Measurements from ENCODE around the gene SYTL2.
"Not testable (repeated sequence)": the region's sequence is repeated elsewhere in the genome, so short reads cannot be mapped to it uniquely, and the experiment has no call there.

Gene SYTL2

GRCh38 chr11:85798361-85798760 lies 12.6 kb downstream of the SYTL2 start:
- no peak for DNase-seq (ENCODE audit: low spot score)
- FAIRE-seq: no peak

GRCh38 chr11:85795712-85796487 lies 15.0 kb downstream of the SYTL2 start:
- DNase-seq (ENCODE audit: low spot score): no peak
- no peak for FAIRE-seq

- FAIRE-seq: no peak
- DNase-seq (ENCODE audit: low spot score): no peak
Observed at GRCh38 chr11:85791409-85791990, 19.4 kb downstream of the SYTL2 start.

GRCh38 chr11:85787809-85788760 lies 22.9 kb downstream of the SYTL2 start:
- DNase-seq (ENCODE audit: low spot score) (peak; percentile 24), FAIRE-seq (no peak)

- FAIRE-seq: no peak
- no peak for DNase-seq (ENCODE audit: low spot score)
Observed at GRCh38 chr11:85787168-85787567, 23.8 kb downstream of the SYTL2 start.

GRCh38 chr11:85784480-85785265 lies 26.3 kb downstream of the SYTL2 start:
- DNase-seq (ENCODE audit: low spot score): no peak

GRCh38 chr11:85783758-85784157 lies 27.2 kb downstream of the SYTL2 start:
- DNase-seq (ENCODE audit: low spot score) (no peak), FAIRE-seq (no peak)

More at GRCh38 chr11:85784480-85785265, 26.3 kb downstream of the SYTL2 start:
- FAIRE-seq: no peak

GRCh38 chr11:85780780-85781517 lies 30.0 kb downstream of the SYTL2 start:
- not testable (repeated sequence) for DNase-seq (ENCODE audit: low spot score); FAIRE-seq

- DNase-seq (ENCODE audit: low spot score): no peak
- FAIRE-seq: no peak
Observed at GRCh38 chr11:85779956-85780640, 30.8 kb downstream of the SYTL2 start.

GRCh38 chr11:85777603-85777972 lies 33.4 kb downstream of the SYTL2 start:
- FAIRE-seq; DNase-seq (ENCODE audit: low spot score): not testable (repeated sequence)

- DNase-seq (ENCODE audit: low spot score) (no peak), FAIRE-seq (no peak)
Observed at GRCh38 chr11:85776951-85777602, 33.9 kb downstream of the SYTL2 start.

GRCh38 chr11:85774256-85775101 lies 36.5 kb downstream of the SYTL2 start:
- no peak for FAIRE-seq
- DNase-seq (ENCODE audit: low spot score): no peak

GRCh38 chr11:85772695-85773094 lies 38.2 kb downstream of the SYTL2 start:
- DNase-seq (ENCODE audit: low spot score): no peak
- FAIRE-seq: no peak

- no peak for FAIRE-seq
Observed at GRCh38 chr11:85771568-85771967, 39.4 kb downstream of the SYTL2 start.

GRCh38 chr11:85769771-85770170 lies 41.2 kb downstream of the SYTL2 start:
- no peak for DNase-seq (ENCODE audit: low spot score)
- no peak for FAIRE-seq

More at GRCh38 chr11:85771568-85771967, 39.4 kb downstream of the SYTL2 start:
- no peak for DNase-seq (ENCODE audit: low spot score)

- DNase-seq (ENCODE audit: low spot score) (no peak), FAIRE-seq (no peak)
Observed at GRCh38 chr11:85768473-85769146, 42.3 kb downstream of the SYTL2 start.

GRCh38 chr11:85767246-85767945 lies 43.5 kb downstream of the SYTL2 start:
- no peak for DNase-seq (ENCODE audit: low spot score)
- no peak for FAIRE-seq
